Naive thymus-derived CD4-positive, alpha-beta T cell (primary cell): ENCODE results near the gene PDK2. TPM values are rescaled to one million over a fixed set of nuclear protein-coding genes. Genes with fewer than 3 reads are reported as not detected.

Source experiments
- ATAC-seq: fragments of 150-1000 bp; cut with Tn5 transposase; 2 replicates; pipeline ENCODE4 v1.10.0; 2021; ENCODE audit warnings: mild to moderate bottlenecking, moderate library complexity
- CTCF ChIA-PET: fragments of 350-600 bp; sonication (Branson Sonifier 250); formaldehyde crosslinking; loops from one replicate; lab custom pipeline; 2021; ENCODE audit warnings: antibody characterized with exemption; lab: Charles Lee
- POLR2A ChIA-PET: fragments of 350-600 bp; sonication (Branson Sonifier 250); formaldehyde crosslinking; loops from one replicate; lab custom pipeline; 2021; ENCODE audit warnings: antibody characterized with exemption, inconsistent platforms; lab: Charles Lee
- DNase-seq, 9 donors: peaks; one replicate each; pipeline versions ENCODE4 v3.0.0 to v3.0.0-alpha.2; 2020 to 2022; ENCODE audit warnings: mixed read lengths in 1 of 9
- H3K27ac ChIP-seq: one replicate; pipeline ENCODE4 v1.7.0; 2013; ENCODE audit warnings: mild to moderate bottlenecking, low read depth, low read length, moderate library complexity
- H3K27me3 ChIP-seq, 2 donors: one replicate each; pipeline ENCODE4 v1.7.0; 2013; ENCODE audit warnings: low read length in 2 of 2, mild to moderate bottlenecking in 2 of 2, moderate library complexity in 2 of 2; ENCODE audit not compliant: control insufficient read depth in 2 of 2, insufficient read depth in 2 of 2
- H3K36me3 ChIP-seq, 3 experiments: 1 replicate in 2 of 3; 2 replicates in 1 of 3; pipeline ENCODE4 v1.7.0; 2013; ENCODE audit warnings: low read length in 3 of 3, mild to moderate bottlenecking in 3 of 3, moderate library complexity in 1 of 3; ENCODE audit not compliant: insufficient read depth in 3 of 3, control insufficient read depth in 2 of 3
- H3K4me1 ChIP-seq, 2 donors: one replicate each; pipeline ENCODE4 v1.7.0; 2013; ENCODE audit warnings: low read length in 2 of 2, mild to moderate bottlenecking in 2 of 2, moderate library complexity in 1 of 2; ENCODE audit not compliant: control insufficient read depth in 2 of 2, insufficient read depth in 2 of 2
- H3K4me3 ChIP-seq: 2 replicates; pipeline ENCODE4 v1.7.0; 2013; ENCODE audit warnings: mild to moderate bottlenecking, low read length
- H3K9me3 ChIP-seq, 3 experiments: 1 replicate in 2 of 3; 2 replicates in 1 of 3; pipeline ENCODE4 v1.7.0; 2013; ENCODE audit warnings: low read length in 3 of 3; ENCODE audit not compliant: control insufficient read depth in 2 of 3
- H3K27ac Mint-ChIP-seq, 9 donors: one replicate each; pipeline ENCODE4 v1.8.0; 2020 to 2022; ENCODE audit warnings: mixed read lengths in 9 of 9, mild to moderate bottlenecking in 8 of 9, moderate library complexity in 5 of 9, inconsistent platforms in 2 of 9
- H3K27me3 Mint-ChIP-seq, 5 donors: one replicate each; pipeline ENCODE4 v1.8.0; 2021 to 2022; ENCODE audit warnings: mixed read lengths in 5 of 5, mild to moderate bottlenecking in 1 of 5
- H3K36me3 Mint-ChIP-seq, 5 donors: one replicate each; pipeline ENCODE4 v1.8.0; 2020 to 2022; ENCODE audit warnings: mixed read lengths in 5 of 5, mild to moderate bottlenecking in 3 of 5, inconsistent platforms in 1 of 5
- H3K4me1 Mint-ChIP-seq, 7 donors: one replicate each; pipeline ENCODE4 v1.8.0; 2020 to 2022; ENCODE audit warnings: mixed read lengths in 7 of 7, mild to moderate bottlenecking in 3 of 7, inconsistent platforms in 1 of 7
- H3K4me3 Mint-ChIP-seq, 10 donors: one replicate each; pipeline ENCODE4 v1.8.0; 2020 to 2022; ENCODE audit warnings: mild to moderate bottlenecking in 10 of 10, mixed read lengths in 10 of 10, moderate library complexity in 6 of 10, inconsistent platforms in 2 of 10
- H3K9me3 Mint-ChIP-seq, 11 donors: one replicate each; pipeline ENCODE4 v1.8.0; 2020 to 2022; ENCODE audit warnings: mixed read lengths in 11 of 11, mild to moderate bottlenecking in 4 of 11, inconsistent platforms in 1 of 11, moderate library complexity in 1 of 11
- intact Hi-C, 2 donors: fragments of 100-400 bp; cut with micrococcal nuclease; formaldehyde crosslinking; loops; one replicate each; pipeline ENCODE4 v1.15.1; 2023
- polyA plus RNA-seq, 2 donors: library from polyadenylated mRNA; unstranded; fragments of 300-500 nt; fragmentation: Illumina TruSeq; gene quantifications; one replicate each; pipeline ENCODE4 v1.2.3, GENCODE V29; 2021
- total RNA-seq, 6 experiments: library from RNA in 5 of 6; stranded (reverse) in 5 of 6; gene quantifications; 1 replicate in 5 of 6; 2 replicates in 1 of 6; pipeline ENCODE4 v1.2.3 and lab custom pipeline; 2021 to 2026

Gene PDK2
- total and polyA plus RNA-seq, 7 experiments from 2014 or later = 16.7 to 50.4 (median 37.2) TPM

- no peaks in the 10 kb centered on the region for H3K27me3 ChIP-seq
- H3K4me3 ChIP-seq = no peak overlapping the region
- CTCF ChIA-PET = interaction anchor here (1.0 to 3.9 kb wide), 4 partner anchors 8 to 20 kb away, joined by 3 to 59 read pairs (median 43); partner anchors contain the start of gene PPP1R9B
- intact Hi-C loops = loop anchor here (2.0 to 10.0 kb wide), 2 partner anchors 57 to 563 kb away; partner anchors contain the start of gene ANKRD40 (in 1 of the 2)
- H3K9me3 Mint-ChIP-seq = no peaks in the 10 kb centered on the region
- no peaks in the 10 kb centered on the region for H3K9me3 ChIP-seq
- H3K27me3 Mint-ChIP-seq = no peaks in the 10 kb centered on the region
- DNase-seq (no peak), ATAC-seq (no peak)
- peak overlapping the region; percentile 60 to 91 (median 68) for H3K4me3 Mint-ChIP-seq
- peaks cover 62 to 90% (median 78%) of the 10 kb centered on the region in 7 donors for H3K4me1 Mint-ChIP-seq
- H3K36me3 Mint-ChIP-seq = peaks cover 5 to 73% (median 42%) of the 10 kb centered on the region in 5 donors
- H3K36me3 ChIP-seq = peaks cover 22 to 80% (median 31%) of the 10 kb centered on the region in 3 experiments
- H3K27ac Mint-ChIP-seq = peak overlapping the region; percentile 72 to 92 (median 87)
- POLR2A ChIA-PET = interaction anchor here (1.8 to 4.0 kb wide), 3 partner anchors 10 to 20 kb away, joined by 5 to 42 read pairs (median 18); partner anchors contain the start of gene PPP1R9B
- H3K4me1 ChIP-seq = peaks cover 47 to 52% of the 10 kb centered on the region in 2 donors
- H3K27ac ChIP-seq = peak overlapping the region; percentile 54
Measured at GRCh38 chr17:50141745-50142110, 46.6 kb downstream of the PDK2 start.

DNA sequence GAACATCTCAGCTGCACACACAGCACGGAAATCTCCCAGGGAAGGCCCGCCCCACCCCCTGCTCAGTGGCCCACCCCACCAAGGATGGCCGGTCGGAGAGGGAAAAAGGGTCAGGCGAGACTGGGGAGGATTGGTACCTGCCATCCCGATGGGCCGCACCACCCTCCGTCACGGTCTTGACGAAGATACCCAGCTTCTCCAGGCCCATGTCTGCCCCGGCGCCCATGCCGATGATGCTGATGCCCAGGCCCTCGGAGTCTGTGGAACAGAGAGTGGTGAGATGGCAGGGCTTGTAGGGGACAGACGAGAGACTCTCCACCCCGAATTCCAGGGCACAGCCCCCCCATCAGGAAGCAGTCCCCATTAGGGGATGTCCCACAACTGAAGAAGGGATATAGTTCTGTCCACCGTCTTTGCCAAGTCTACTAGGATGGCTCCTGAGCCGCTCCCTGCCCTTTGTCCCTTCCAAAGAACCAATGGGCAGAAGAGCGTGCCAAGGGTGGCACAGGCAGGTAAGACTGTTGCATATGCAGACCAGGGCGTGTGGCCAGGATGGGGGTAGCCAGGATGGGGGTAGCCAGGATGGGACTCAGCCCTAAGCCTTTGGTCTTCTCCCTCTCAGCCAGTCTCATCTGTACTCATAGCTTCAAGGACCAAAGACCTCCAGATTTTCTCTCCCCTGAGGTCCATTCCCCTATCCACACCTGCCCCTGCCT is 48.5 kb downstream of the PDK2 start:
- no peak for ATAC-seq

DNA sequence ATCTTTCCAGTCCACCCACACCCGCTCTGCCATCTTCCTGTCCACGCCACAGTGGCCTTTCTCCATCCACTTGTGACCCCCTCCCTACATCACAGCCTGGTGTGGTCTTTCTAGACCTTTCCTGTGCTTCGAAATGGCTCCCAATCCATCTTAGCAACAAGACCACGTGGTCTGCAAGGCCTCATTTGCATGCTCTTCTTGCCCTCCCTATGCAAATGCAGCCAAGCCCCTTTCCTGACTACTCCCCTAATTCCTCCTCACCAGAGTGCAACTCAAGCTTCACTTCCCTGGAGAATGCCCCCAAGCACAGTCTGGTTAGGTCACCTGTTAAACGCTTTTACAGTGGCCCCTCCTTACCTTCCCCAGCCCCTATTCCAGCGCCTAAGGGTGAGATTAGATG is 49.2 kb downstream of the PDK2 start:
- Mint-ChIP-seq H3K36me3 (peaks cover 5 to 70% (median 27%) of the 10 kb centered on the region in 5 donors), H3K4me1 (peaks cover 70 to 92% (median 83%) of the 10 kb centered on the region in 7 donors), H3K27me3 (no peaks in the 10 kb centered on the region), H3K9me3 (no peaks in the 10 kb centered on the region), H3K27ac (peak overlapping the region in 8 of 9 donors; percentile 49 to 78 (median 71)), H3K4me3 (peak overlapping the region in 4 of 10 donors; percentile 4 to 98 (median 38))
- ChIA-PET POLR2A (interaction anchor here (0.7 kb wide), 1 partner anchor 83 kb away, joined by 3 read pairs; no protein-coding TSS in a partner anchor), CTCF (interaction anchor here (4.9 kb wide), 1 partner anchor 17 kb away, joined by 24 read pairs; no protein-coding TSS in a partner anchor)
- Histone ChIP-seq H3K9me3 (no peaks in the 10 kb centered on the region), H3K4me1 (peaks cover 57 to 62% of the 10 kb centered on the region in 2 donors), H3K36me3 (peaks cover 4 to 57% (median 13%) of the 10 kb centered on the region in 3 experiments), H3K4me3 (no peak overlapping the region), H3K27ac (no peak overlapping the region), H3K27me3 (no peaks in the 10 kb centered on the region)
- DNase-seq (no peak), ATAC-seq (no peak)
- intact Hi-C loops = loop anchor here in 1 of 2 donors (10.0 kb wide), 1 partner anchor 560 kb away; the partner anchor contains the start of gene ANKRD40

More for the DNA sequence above, 48.5 kb downstream of the PDK2 start:
- Histone ChIP-seq H3K36me3 (peaks cover 11 to 61% (median 20%) of the 10 kb centered on the region in 3 experiments), H3K27ac (no peak overlapping the region), H3K27me3 (no peaks in the 10 kb centered on the region), H3K4me1 (peaks cover 57 to 64% of the 10 kb centered on the region in 2 donors), H3K9me3 (no peaks in the 10 kb centered on the region), H3K4me3 (no peak overlapping the region)
- Mint-ChIP-seq H3K27me3 (no peaks in the 10 kb centered on the region), H3K27ac (peak overlapping the region in 8 of 9 donors; percentile 23 to 92 (median 78)), H3K4me1 (peaks cover 70 to 92% (median 83%) of the 10 kb centered on the region in 7 donors), H3K4me3 (peak overlapping the region in 6 of 10 donors; percentile 3 to 98 (median 10)), H3K9me3 (no peaks in the 10 kb centered on the region), H3K36me3 (peaks cover 5 to 70% (median 27%) of the 10 kb centered on the region in 5 donors)
- ChIA-PET CTCF (interaction anchor here (0.8 to 4.9 kb wide), 3 partner anchors 17 to 18 kb away, joined by 3 to 24 read pairs (median 4); no protein-coding TSS in a partner anchor), POLR2A (interaction anchor here (0.7 kb wide), 2 partner anchors 13 to 83 kb away, joined by 3 read pairs; no protein-coding TSS in a partner anchor)
- no peak for DNase-seq
- intact Hi-C loops = loop anchor here in 1 of 2 donors (10.0 kb wide), 1 partner anchor 561 kb away; the partner anchor contains the start of gene ANKRD40

- POLR2A ChIA-PET = interaction anchor here (1.7 kb wide), 1 partner anchor 17 kb away, joined by 9 read pairs; no protein-coding TSS in a partner anchor
- Histone ChIP-seq H3K27me3 (no peaks in the 10 kb centered on the region), H3K9me3 (no peaks in the 10 kb centered on the region), H3K4me1 (peaks cover 52 to 55% of the 10 kb centered on the region in 2 donors), H3K27ac (no peak overlapping the region), H3K4me3 (no peak overlapping the region), H3K36me3 (peaks cover 0 to 53% (median 8%) of the 10 kb centered on the region in 3 experiments)
- ATAC-seq (no peak), DNase-seq (no peak)
- no peaks in the 10 kb centered on the region for H3K9me3 Mint-ChIP-seq
- H3K4me3 Mint-ChIP-seq = peak overlapping the region in 8 of 10 donors; percentile 2 to 98 (median 62)
- peak overlapping the region in 8 of 9 donors; percentile 70 to 89 (median 81) for H3K27ac Mint-ChIP-seq
- H3K27me3 Mint-ChIP-seq = no peaks in the 10 kb centered on the region
- intact Hi-C loops = loop anchor here in 1 of 2 donors (10.0 kb wide), 1 partner anchor 560 kb away; the partner anchor contains the start of gene ANKRD40
- CTCF ChIA-PET = interaction anchor here (4.9 kb wide), 1 partner anchor 16 kb away, joined by 24 read pairs; no protein-coding TSS in a partner anchor
- peaks cover 5 to 65% (median 21%) of the 10 kb centered on the region in 5 donors for H3K36me3 Mint-ChIP-seq
- peaks cover 64 to 86% (median 79%) of the 10 kb centered on the region in 7 donors for H3K4me1 Mint-ChIP-seq
Measured at GRCh38 chr17:50144845-50145531, 49.8 kb downstream of the PDK2 start.

DNA sequence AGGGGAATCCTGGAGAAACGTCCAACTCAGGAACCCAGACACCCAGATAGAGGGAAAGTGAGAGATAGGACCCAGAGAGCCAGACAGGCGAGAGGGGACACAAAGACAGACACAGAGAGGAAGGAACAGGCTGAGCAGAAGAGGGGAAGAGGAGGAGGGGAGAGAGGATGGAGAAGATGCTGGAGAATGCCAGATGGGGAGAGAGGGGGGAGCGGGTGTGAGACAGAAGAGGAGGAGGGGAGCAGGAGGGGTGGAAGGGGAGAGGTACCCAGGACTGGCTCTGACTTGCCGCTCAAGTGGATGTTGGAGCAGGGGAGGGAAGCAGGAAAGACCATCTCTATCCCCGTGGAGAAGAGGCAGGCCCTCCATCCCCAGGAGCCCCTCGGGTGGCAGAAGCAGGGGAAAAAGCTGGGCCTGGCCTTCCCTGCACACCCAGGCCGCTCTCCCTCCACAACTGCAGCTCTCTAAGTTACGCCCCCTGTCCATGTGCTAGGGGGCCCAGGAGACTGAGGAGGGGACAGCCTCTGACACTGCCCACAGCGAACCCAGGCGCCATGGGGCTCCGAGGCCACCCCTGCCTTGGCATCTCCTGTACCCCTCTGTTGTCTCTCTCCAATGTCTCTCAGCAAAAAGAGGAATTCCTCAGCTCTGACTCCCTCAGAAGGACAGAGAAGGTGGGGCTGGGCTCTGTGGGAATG is 50.5 kb downstream of the PDK2 start:
- Histone ChIP-seq H3K27ac (peak overlapping the region; percentile 50), H3K4me3 (peak overlapping the region; percentile 17), H3K27me3 (no peaks in the 10 kb centered on the region), H3K9me3 (no peaks in the 10 kb centered on the region), H3K36me3 (peaks cover 0 to 54% (median 6%) of the 10 kb centered on the region in 3 experiments), H3K4me1 (peaks cover 45 to 48% of the 10 kb centered on the region in 2 donors)
- no peak for DNase-seq
- Mint-ChIP-seq H3K27me3 (no peaks in the 10 kb centered on the region), H3K27ac (peak overlapping the region; percentile 26 to 89 (median 83)), H3K4me3 (peak overlapping the region in 9 of 10 donors; percentile 2 to 98 (median 81)), H3K36me3 (peaks cover 5 to 60% (median 17%) of the 10 kb centered on the region in 5 donors), H3K9me3 (no peaks in the 10 kb centered on the region), H3K4me1 (peaks cover 57 to 79% (median 72%) of the 10 kb centered on the region in 7 donors)
- CTCF ChIA-PET = interaction anchor here (0.7 to 4.9 kb wide), 3 partner anchors 16 to 51 kb away, joined by 3 to 24 read pairs (median 4); no protein-coding TSS in a partner anchor
- POLR2A ChIA-PET = interaction anchor here (0.6 to 1.7 kb wide), 3 partner anchors 11 to 720 kb away, joined by 3 to 9 read pairs (median 3); no protein-coding TSS in a partner anchor
- no peak for ATAC-seq
- intact Hi-C loops = loop anchor here in 1 of 2 donors (10.0 kb wide), 1 partner anchor 559 kb away; the partner anchor contains the start of gene ANKRD40
